Measurements from ENCODE around the gene RNF150.

Gene RNF150

GRCh38 chr4:141022111-141022695, 111.1 kb downstream of the RNF150 start:
- peak; percentile 60 for DNase-seq

GRCh38 chr4:141021397-141022110, 111.7 kb downstream of the RNF150 start:
- peak; percentile 68 for DNase-seq

- peak; percentile 84 for DNase-seq
Measured at GRCh38 chr4:141020801-141021261, 112.4 kb downstream of the RNF150 start.

GRCh38 chr4:141019768-141020167, 113.5 kb downstream of the RNF150 start:
- no peak for DNase-seq

GRCh38 chr4:141016117-141016798, 117.0 kb downstream of the RNF150 start:
- DNase-seq = no peak

- no peak for DNase-seq
Measured at GRCh38 chr4:141013899-141014298, 119.4 kb downstream of the RNF150 start.

- no peak for DNase-seq
Measured at GRCh38 chr4:141011901-141012315, 121.4 kb downstream of the RNF150 start.

- DNase-seq = no peak
Measured at GRCh38 chr4:141009931-141010330, 123.3 kb downstream of the RNF150 start.

- no peak for DNase-seq
Measured at GRCh38 chr4:141009129-141009528, 124.1 kb downstream of the RNF150 start.

- DNase-seq = no peak
Measured at GRCh38 chr4:141006242-141006802, 126.9 kb downstream of the RNF150 start.

- no peak for DNase-seq
Measured at GRCh38 chr4:141004823-141005222, 128.4 kb downstream of the RNF150 start.

- no peak for DNase-seq
Measured at GRCh38 chr4:141003193-141003592, 130.1 kb downstream of the RNF150 start.

GRCh38 chr4:141002323-141002805, 130.9 kb downstream of the RNF150 start:
- DNase-seq = peak; percentile 82

GRCh38 chr4:140996766-140997165, 136.5 kb downstream of the RNF150 start:
- peak; percentile 91 for DNase-seq

- no peak for DNase-seq
Measured at GRCh38 chr4:140995058-140995457, 138.2 kb downstream of the RNF150 start.

GRCh38 chr4:140994015-140994414, 139.3 kb downstream of the RNF150 start:
- no peak for DNase-seq

GRCh38 chr4:140993370-140993769, 139.9 kb downstream of the RNF150 start:
- no peak for DNase-seq

GRCh38 chr4:140989944-140990343, 143.3 kb downstream of the RNF150 start:
- no peak for DNase-seq

GRCh38 chr4:140986045-140986444, 147.2 kb downstream of the RNF150 start:
- no peak for DNase-seq

GRCh38 chr4:140982613-140983340, 150.5 kb downstream of the RNF150 start:
- no peak for DNase-seq

GRCh38 chr4:140980426-140981200, 152.7 kb downstream of the RNF150 start:
- DNase-seq = no peak

- DNase-seq = no peak
Measured at GRCh38 chr4:140976768-140977167, 156.5 kb downstream of the RNF150 start.

All from fibroblast of skin of abdomen (primary cell).